Testis (tissue), 2 donors: ENCODE results near the gene SERPINB10.

Source experiments
- POLR2A ChIP-seq: fragments of 450-650 bp; IDR thresholded peaks from one replicate; pipeline ENCODE4 v1.6.1; 2017; ENCODE audit warnings: antibody characterized with exemption, mild to moderate bottlenecking, moderate library complexity
- TF ChIP-seq, protein P1 (sequence below), 3 experiments: fragments of 450-650 bp in 2 of 3; fragments of 200-600 bp in 1 of 3; sonication (generic) in 1 of 3; IDR thresholded peaks; one replicate each; pipeline ENCODE4 v1.5.1; 2016 to 2019; ENCODE audit warnings: antibody characterized with exemption in 3 of 3, mild to moderate bottlenecking in 2 of 3, moderate library complexity in 1 of 3

- TF ChIP-seq, protein P1, sequence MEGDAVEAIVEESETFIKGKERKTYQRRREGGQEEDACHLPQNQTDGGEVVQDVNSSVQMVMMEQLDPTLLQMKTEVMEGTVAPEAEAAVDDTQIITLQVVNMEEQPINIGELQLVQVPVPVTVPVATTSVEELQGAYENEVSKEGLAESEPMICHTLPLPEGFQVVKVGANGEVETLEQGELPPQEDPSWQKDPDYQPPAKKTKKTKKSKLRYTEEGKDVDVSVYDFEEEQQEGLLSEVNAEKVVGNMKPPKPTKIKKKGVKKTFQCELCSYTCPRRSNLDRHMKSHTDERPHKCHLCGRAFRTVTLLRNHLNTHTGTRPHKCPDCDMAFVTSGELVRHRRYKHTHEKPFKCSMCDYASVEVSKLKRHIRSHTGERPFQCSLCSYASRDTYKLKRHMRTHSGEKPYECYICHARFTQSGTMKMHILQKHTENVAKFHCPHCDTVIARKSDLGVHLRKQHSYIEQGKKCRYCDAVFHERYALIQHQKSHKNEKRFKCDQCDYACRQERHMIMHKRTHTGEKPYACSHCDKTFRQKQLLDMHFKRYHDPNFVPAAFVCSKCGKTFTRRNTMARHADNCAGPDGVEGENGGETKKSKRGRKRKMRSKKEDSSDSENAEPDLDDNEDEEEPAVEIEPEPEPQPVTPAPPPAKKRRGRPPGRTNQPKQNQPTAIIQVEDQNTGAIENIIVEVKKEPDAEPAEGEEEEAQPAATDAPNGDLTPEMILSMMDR (IDR thresholded peaks at IDR 0.05), result no peak
- TF ChIP-seq POLR2A, result no peak
Measured at GRCh38 chr18:63974991-63975390, 67.2 kb downstream of the SERPINB10 start.
